ENCODE results near the gene ZC3H18. TPM values are rescaled to one million over a fixed set of nuclear protein-coding genes. Genes with fewer than 3 reads are reported as not detected.
"Not testable (repeated sequence)": the region's sequence is repeated elsewhere in the genome, so short reads cannot be mapped to it uniquely, and the experiment has no call there.

ZC3H18 gene
- total RNA-seq, 1 donor = 17.7 TPM

GRCh38 chr16:88662222-88662842 lies 92.1 kb downstream of the ZC3H18 start:
- no peak for DNase-seq (ENCODE audit: low read depth)
- no peak for TF ChIP-seq CTCF (IDR thresholded peaks at IDR 0.05; ENCODE audit: insufficient read depth, low read depth, low read length)
- H3K4me3 ChIP-seq (ENCODE audit: low read depth, low read length) = peak overlapping the region; percentile 93

- H3K4me3 ChIP-seq (ENCODE audit: low read depth, low read length) = peak within 1 kb of the TSS; percentile 93
- peak; percentile 98 for DNase-seq (ENCODE audit: low read depth)
- TF ChIP-seq CTCF (IDR thresholded peaks at IDR 0.05; ENCODE audit: insufficient read depth, low read depth, low read length) = no peak
Observed at GRCh38 chr16:88662843-88663606, 92.8 kb downstream of the ZC3H18 start, which contains the start of gene MVD. Gene MVD, minus strand, starts transcription at chr16:88663091. Its CDS starts 11 bp downstream, at chr16:88663080.

DNA sequence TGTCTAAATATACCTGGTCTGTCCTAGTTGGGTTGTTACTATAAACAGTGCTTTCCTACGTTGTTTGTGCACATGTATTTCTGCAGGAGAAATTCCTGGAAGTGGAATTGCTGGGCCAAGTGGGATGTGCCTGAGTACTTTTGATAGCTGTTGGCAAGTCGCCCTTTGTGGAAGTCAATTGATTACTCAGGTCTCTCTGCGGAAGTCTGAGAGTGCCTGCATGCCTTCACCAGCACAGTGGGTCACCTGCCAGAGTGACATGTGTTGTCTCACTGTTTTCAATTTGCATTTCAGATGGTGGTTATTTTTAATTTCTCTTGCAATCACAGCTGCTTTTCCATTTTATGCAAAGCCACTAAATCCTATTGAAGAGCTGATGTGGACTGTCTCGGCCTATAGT lies 94.9 kb downstream of the ZC3H18 start:
- no peak for DNase-seq (ENCODE audit: low read depth)
- TF ChIP-seq CTCF (IDR thresholded peaks at IDR 0.05; ENCODE audit: insufficient read depth, low read depth, low read length) = no peak

DNA sequence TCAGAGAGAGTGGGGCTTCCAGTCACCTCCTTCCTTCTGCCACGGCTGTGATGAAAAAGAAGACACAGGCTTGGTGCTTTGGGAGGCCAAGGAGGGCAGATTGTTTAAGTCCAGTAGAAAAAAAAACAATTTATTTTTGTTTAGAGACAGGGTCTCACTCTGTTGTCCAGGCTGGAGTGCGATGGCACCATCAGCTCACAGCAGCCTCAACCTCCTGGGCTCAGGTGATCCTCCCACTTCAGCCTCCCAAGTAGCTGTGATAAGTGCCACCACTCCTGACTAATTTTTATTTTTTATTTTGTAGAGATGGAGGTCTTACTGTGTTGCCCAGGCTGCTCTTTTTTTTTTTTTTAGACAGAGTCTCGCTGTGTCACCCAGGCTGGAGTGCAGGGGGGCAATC lies 95.4 kb downstream of the ZC3H18 start:
- no peak for DNase-seq (ENCODE audit: low read depth)
- no peak for TF ChIP-seq CTCF (IDR thresholded peaks at IDR 0.05; ENCODE audit: insufficient read depth, low read depth, low read length)
- no peak overlapping the region for H3K4me3 ChIP-seq (ENCODE audit: low read depth, low read length)

More for the DNA sequence above, 94.9 kb downstream of the ZC3H18 start:
- H3K4me3 ChIP-seq (ENCODE audit: low read depth, low read length) = no peak overlapping the region

DNA sequence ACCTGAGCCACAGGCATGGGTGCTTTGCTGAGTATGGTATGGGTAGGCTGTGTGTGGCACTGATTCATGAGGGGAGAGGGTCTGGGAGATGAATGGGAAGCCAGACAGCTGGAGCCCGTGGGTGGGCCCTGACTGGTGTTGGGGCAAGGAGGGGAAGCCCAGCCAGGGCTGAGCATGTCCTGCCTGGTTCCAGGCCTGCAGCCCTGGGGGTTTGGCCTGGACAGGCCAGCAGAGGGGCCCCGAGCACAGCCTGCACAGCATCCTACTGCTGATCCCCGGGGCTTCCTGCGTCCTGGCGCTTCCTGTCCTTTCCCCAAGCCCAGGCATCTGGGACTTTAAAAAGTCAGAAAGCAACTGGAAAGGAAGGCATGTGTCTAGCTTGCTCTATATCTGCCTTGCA lies 97.3 kb downstream of the ZC3H18 start:
- no peak overlapping the region for H3K4me3 ChIP-seq (ENCODE audit: low read depth, low read length)
- DNase-seq (ENCODE audit: low read depth) = peak; percentile 40
- TF ChIP-seq CTCF (IDR thresholded peaks at IDR 0.05; ENCODE audit: insufficient read depth, low read depth, low read length) = peak; percentile 35

DNA sequence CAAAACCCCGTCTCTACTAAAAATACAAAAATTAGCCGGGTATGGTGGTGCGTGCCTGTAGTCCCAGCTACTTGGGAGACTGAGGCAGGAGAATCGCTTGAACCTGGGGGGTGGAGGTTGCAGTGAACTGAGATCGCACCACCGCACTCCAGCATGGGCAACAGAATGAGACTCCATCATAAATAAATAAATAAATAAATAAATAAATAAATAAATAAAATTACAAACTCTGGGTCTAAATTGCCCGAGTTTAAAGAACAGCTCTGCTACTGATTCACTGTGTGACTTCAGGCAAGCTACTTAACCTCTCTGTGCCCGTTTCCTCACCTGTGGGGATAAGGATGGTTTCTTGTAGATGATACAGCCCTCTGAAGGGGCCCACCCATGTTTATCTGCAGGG lies 99.3 kb downstream of the ZC3H18 start:
- DNase-seq (ENCODE audit: low read depth); H3K4me3 ChIP-seq (ENCODE audit: low read depth, low read length): not testable (repeated sequence)

DNA sequence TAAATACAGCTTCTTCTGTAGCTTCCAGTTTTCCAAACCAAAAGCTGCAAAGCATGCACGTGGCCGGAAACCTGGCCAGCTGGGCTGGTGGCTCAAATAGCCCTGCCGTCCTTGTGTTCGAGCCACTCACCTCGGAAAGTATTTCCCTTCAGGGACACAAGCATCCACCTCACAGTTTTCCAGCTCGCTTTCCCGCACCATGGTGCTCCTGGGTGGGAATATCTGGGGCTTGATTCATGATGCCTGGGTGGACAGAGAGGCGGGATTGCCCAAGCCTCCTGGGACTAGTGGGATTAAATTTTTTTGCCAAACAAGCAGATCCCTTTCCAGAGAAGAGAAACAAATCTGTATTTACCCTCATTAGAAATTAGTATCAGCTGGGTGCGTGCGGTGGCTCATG lies 99.8 kb downstream of the ZC3H18 start:
- no peak overlapping the region for H3K4me3 ChIP-seq (ENCODE audit: low read depth, low read length)
- no peak for DNase-seq (ENCODE audit: low read depth)

More for the DNA sequence above, 99.8 kb downstream of the ZC3H18 start:
- TF ChIP-seq CTCF (IDR thresholded peaks at IDR 0.05; ENCODE audit: insufficient read depth, low read depth, low read length) = no peak
